GM21619 (cell line): Measurements from ENCODE around the gene TRIP11.
A peak's percentile ranks its signal among the peaks of the same experiment; 100 is the strongest.
"Not testable (repeated sequence)": the region's sequence is repeated elsewhere in the genome, so short reads cannot be mapped to it uniquely, and the experiment has no call there.

ENCODE experiments used
- ATAC-seq: cut with Tn5 transposase; IDR thresholded peaks from one replicate; pipeline ENCODE4 v1.9.1; 2021; ENCODE audit not compliant: unreplicated experiment

TRIP11 gene

DNA sequence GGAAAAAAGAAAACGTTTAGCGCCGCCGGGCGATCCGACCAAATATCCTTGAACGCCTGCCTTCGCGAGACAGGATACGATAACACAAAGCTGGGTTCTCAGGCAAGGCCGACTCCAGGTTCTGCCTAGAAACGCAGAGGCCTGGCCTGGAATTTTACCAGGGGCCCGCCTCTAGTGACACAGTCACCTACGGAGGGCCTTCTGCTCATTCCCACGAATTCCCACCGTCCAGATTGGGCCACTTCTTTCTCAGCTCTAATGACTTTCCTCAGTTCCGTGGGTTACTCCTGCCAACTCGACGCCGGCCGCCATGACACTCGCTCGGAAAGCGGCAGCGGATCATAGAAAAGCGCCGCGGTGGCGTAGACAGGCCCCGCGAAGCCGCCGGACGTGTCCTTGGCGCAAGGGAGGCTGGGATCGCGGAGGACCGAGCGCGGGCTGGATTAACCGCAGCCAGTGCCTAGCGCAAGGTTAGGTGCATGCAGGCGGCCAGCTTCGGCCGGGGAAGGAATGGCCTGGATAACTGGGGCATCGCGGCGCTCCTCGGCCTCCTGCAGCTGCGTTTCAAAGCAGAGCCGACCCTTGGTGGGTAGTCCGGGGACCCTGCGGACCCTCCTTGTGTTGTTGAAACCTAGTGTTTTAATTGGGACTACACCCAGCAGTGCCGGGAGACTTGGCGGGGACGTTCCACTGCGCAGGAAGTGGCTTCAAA, at the start of gene TRIP11:
TRIP11 (minus strand) TSS at position 341 of the 712 bp plus-strand sequence. CDS start 374 bp downstream, outside the sequence.
- peak; percentile 96 for ATAC-seq

DNA sequence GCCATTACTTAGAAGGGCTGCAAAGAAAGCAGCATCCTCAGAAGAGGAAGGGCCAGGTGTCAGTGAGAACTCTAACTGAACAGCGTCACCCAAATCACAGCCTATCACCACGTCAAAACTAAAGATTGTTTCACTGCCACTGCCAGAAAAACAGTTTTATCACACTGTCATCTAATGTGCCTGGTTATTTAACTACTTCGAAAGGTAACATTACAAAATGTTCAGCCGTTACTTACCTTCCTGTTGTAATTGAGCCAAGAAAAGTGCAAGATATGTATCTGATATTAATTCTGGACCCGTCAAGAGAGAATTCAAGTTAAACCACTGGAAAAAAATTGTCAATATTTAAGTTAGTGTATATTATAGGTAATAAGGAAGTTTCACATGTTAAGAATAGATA, 48.6 kb upstream of the TRIP11 start:
- no peak for ATAC-seq

DNA sequence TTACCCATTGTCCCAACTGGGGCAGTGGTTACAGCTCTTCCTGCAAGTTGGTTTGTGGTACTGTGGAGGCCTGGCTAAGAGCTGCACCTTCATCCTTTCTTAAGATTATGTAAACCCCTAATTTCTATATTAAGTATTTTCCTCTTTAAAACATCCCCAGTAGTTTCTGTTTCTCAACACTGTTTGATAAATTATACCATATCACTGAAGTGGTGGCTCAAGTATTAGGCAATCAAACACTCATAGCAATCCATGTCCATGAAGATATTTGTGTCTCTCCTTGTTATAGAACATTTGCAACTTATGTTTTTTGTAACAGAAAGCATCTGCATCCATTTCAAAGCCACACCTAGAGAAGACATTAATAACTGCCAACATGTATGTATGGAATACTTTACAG, 34.7 kb upstream of the TRIP11 start:
- ATAC-seq: no peak

GRCh38 chr14:92058006-92058917, 18.4 kb upstream of the TRIP11 start:
- no peak for ATAC-seq

DNA sequence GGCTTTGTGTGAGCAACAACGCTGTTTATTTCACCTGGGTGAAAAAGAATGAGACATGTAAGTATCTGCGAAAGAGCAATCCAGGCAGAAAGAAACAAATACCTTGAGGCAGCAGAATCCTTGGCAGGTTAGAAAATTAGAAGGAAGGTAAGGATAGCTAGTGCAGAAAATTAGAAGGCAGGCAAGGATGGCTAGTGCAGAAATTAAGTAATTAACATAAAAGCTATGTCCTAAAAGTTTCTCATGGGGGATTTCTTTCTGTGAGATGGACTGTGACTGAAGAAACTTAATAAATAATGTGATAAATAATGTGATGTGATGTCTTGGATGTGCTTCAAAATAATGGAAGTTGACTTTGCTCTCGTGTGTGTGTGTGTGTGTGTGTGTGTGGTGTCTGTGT, 9.9 kb upstream of the TRIP11 start:
- ATAC-seq: no peak

DNA sequence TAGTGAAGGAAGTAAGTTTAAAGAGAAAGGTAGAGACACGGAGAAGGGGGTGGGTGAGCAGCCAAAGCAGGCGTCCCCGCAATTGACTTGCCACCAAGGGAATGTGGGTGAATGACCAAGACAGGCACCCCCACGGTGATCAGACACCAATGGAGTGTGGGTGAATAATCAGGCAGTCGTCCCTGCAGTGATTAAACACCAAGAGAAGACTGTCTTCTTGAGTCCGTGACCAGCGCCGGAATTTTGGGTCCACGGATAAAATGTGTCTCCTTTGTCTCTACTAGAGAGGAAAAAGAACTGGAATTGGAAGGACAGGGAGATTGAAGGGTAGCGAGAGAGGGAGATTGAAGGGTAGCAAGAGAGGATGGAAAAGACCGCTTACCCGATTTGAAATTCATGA, 9.4 kb upstream of the TRIP11 start:
- ATAC-seq: not testable (repeated sequence)

GRCh38 chr14:92045904-92046303, 6.0 kb upstream of the TRIP11 start:
- ATAC-seq: not testable (repeated sequence)

- ATAC-seq: not testable (repeated sequence)
Observed at GRCh38 chr14:92041766-92042165, 1.9 kb upstream of the TRIP11 start.

DNA sequence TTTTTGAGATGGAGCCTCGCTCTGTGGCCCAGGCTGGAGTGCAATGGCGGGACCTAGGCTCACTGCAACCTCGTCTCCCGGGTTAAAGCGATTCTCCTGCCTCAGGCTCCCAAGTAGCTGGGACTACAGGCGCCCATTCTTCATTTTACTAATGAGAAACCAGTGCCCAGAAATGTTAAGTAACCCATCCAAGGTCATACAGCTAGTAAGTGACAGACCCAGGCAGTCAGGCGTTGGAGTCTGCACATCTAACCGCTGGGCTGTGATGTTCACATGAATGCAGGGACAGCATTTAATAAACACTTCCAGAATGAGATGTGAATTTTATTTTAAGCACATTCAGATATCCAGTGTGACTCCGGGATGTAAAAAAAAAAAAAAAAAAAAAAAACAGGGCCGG, 1.3 kb upstream of the TRIP11 start:
- no peak for ATAC-seq

- no peak for ATAC-seq
Observed at GRCh38 chr14:92040431-92041051, 682 bp upstream of the TRIP11 start.

DNA sequence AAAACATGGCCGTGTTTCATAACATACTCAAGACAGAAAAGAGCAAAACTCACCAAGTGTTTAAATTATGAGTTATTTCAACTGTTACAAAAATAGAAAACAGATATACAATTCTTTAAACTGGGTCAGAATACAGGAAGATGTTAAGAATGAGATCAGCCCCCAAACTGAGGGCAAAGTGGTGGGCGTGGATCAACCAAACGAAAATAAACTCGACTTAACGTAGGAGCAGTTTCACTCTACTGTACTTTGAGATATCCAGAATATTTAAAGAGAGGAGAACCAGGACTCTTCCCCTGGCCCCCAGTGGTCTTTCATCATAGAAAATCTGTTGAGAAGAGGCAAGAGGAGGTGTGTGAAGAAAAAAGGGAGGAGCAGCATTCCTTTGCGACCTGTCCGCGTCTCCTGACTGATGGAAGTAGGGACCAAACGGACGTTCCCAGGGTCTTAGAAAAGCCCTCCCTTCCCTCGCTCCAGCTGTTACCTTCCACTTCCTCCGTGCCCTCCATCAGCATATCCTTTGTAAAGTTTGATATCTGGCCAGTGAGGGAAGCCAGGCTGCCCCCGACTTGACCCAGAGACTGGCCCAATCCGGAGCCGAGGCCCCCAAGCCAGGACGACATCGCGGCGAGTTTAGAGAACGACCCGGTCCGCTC, 668 bp downstream of the TRIP11 start:
- peak; percentile 9 for ATAC-seq

GRCh38 chr14:92037989-92038388, 1.9 kb downstream of the TRIP11 start:
- no peak for ATAC-seq

DNA sequence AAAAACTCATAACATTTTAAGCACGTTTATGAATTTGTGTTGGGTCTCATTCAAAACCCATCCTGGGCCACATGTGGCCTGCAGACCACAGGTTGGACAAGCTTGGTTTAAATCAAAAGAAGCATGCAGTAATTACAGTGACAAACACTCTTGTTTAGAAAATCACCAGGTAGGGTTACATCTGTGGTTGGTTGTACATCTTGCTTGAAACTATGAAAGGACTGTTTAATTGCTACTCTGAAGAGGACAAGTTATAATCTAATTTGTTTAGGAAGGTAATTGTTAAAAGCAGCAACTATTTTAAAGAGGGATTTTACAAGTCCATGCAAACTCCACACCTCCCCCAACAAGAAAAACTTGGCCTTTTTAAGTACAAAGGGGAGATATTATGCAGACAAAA, 4.0 kb downstream of the TRIP11 start:
- ATAC-seq: no peak

DNA sequence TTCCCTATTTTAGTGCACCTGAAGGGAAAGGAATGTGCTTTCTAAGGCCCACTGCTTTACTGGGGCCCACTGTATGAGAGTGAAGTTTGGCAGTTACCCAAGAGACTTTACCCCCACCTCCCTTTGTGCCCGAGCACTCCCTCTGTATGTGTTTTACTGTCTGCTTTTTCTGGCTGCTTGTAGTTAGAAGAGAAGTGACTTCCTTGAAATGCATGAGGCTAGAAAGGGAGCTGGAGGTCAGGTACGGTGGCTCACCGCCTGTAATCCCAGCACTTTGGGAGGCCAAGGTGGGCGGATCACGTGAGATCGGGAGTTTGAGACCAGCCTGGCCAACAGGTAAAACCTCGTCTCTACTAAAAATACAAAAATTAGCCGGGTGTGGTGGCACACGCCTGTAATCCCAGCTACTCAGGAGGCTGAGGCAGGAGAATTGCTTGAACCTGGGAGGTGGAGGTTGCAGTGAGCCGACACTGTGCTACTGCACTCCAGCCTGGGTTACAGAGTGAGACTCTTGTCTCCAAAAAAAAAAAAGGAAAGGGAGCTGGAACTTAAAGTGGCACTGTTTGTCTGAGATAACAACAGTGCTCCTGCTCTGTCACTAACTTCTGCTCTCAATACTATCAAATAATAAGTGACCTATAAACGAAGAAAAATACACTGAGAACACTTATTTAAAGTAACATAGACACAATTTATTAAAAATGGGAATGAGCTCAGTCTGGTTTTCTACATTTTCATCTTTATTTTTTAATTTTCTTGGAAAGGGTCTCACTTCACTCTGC, 5.8 kb downstream of the TRIP11 start:
- no peak for ATAC-seq

GRCh38 chr14:92033433-92033832, 6.4 kb downstream of the TRIP11 start:
- no peak for ATAC-seq

DNA sequence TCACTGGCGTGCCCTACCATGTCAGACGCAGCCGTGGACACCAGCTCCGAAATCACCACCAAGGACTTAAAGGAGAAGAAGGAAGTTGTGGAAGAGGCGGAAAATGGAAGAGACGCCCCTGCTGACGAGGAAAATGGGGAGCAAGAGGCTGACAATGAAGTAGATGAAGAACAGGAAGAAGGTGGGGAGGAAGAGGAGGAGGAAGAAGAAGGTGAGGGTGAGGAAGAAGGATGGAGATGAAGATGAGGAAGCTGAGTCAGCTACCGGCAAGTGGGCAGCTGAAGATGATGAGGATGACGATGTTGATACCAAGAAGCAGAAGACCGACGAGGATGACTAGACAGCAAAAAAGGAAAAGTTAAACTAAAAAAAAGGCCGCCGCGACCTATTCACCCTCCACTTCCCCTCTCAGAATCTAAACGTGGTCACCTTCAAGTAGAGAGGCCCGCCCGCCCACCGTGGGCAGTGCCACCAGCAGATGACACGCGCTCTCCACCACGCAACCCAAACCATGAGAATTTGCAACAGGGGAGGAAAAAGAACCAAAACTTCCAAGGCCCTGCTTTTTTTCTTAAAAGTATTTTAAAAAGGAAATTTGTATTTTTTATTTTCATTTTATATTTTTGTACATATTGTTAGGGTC, 13.2 kb downstream of the TRIP11 start:
- ATAC-seq: no peak

GRCh38 chr14:92022036-92022435, 17.8 kb downstream of the TRIP11 start:
- ATAC-seq: no peak

- ATAC-seq: no peak
Observed at GRCh38 chr14:92021523-92021922, 18.3 kb downstream of the TRIP11 start.

GRCh38 chr14:92014040-92014439, 25.8 kb downstream of the TRIP11 start:
- ATAC-seq: no peak
